Stomach smooth muscle (tissue), 2 donors: ENCODE results near the gene MAPK1.
"Not testable (repeated sequence)": the region's sequence is repeated elsewhere in the genome, so short reads cannot be mapped to it uniquely, and the experiment has no call there.

ENCODE experiments used
- H3K27ac ChIP-seq: one replicate; pipeline ENCODE4 v1.7.0; 2013; ENCODE audit warnings: mild to moderate bottlenecking, low read length, inconsistent platforms
- H3K27me3 ChIP-seq, 2 donors: one replicate each; pipeline ENCODE4 v1.7.0; 2013; ENCODE audit warnings: low read length in 2 of 2; ENCODE audit not compliant: insufficient read depth in 2 of 2, control insufficient read depth in 1 of 2
- H3K36me3 ChIP-seq, 2 donors: one replicate each; pipeline ENCODE4 v1.7.0; 2013; ENCODE audit warnings: low read length in 2 of 2; ENCODE audit not compliant: control insufficient read depth in 2 of 2, insufficient read depth in 2 of 2
- H3K4me1 ChIP-seq: one replicate; pipeline ENCODE4 v1.7.0; 2013; ENCODE audit warnings: low read length; ENCODE audit not compliant: control insufficient read depth, insufficient read depth
- H3K4me3 ChIP-seq, 2 donors: one replicate each; pipeline ENCODE4 v1.7.0; 2013; ENCODE audit warnings: low read length in 2 of 2
- H3K9ac ChIP-seq, 2 donors: one replicate each; pipeline ENCODE4 v1.7.0; 2013; ENCODE audit warnings: low read length in 2 of 2, mild to moderate bottlenecking in 1 of 2
- H3K9me3 ChIP-seq, 2 donors: one replicate each; pipeline ENCODE4 v1.7.0; 2013; ENCODE audit warnings: low read length in 2 of 2; ENCODE audit not compliant: control insufficient read depth in 2 of 2
- donor health status: healthy.
- donor health status: Pancreatic carcinoma.

The MAPK1 gene

DNA sequence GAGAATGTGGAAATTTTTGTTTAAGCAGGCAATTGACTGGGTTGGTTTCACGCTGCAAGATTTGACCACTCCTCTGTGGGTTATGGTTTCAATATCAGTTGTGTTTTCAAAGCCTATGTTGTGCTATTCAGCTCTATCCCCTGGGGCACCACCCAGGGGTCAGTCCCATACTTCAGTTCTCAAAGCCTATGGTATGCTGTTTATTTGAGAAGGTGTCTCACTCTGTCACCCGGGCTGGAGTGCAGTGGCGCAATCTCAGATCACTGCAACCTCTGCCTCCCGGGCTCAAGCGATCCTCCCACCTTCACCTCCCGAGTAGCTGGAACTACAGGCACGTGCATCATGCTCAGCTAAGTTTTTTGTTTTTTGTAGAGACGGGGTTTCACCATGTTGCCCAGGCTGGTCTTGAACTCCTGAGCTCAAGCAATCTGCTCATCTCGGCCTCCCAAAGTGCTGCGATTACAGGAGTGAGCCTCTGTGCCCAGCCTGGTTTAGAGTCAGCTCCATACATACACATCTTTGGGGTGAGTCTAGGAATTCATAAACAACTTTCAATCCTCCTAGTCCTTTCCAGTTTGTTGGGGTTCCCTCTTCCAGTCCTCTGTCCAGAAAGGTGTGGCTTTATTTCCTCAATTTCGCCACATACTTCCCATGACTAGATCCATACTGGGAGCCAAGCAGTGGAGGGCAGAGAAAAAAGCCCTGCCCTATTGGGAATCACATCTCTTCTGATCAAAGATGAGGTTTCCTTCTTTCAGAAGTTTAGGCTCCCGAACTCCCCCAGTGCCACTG, 35.0 kb upstream of the MAPK1 start:
- Histone ChIP-seq H3K27me3 (no peaks in the 10 kb centered on the region), H3K36me3 (peaks cover 0 to 4% of the 10 kb centered on the region in 2 donors), H3K4me1 (no peaks in the 10 kb centered on the region), H3K9ac (no peak overlapping the region), H3K4me3 (no peak overlapping the region), H3K9me3 (no peaks in the 10 kb centered on the region), H3K27ac (no peak overlapping the region)

DNA sequence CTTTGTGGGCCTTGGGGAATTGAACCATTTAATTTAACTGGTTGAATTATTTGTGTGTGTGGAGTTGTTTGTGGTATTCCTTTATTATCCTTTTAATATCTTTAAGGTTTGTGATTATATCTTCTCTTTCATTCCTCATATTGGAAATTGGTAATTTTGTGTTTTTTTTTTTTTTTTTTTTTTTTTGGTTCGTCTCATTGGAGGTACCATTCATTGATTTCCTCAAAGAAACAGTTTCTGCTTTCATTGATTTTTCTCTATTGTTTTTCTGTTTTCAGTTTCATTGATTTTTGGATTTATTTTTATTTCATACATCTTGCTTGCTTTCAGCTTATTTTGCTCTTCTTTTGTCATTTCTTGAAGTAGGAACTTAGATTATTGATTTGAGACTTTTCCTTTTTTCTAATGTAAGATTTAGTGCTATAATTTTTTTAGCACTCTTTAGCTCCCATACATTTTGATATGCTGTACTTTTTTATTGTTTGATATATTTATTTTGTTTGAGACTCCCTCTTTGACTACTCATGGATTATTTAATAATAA, 31.0 kb upstream of the MAPK1 start:
- H3K9me3 ChIP-seq, result peaks cover 0 to 6% of the 10 kb centered on the region in 2 donors
- no peaks in the 10 kb centered on the region for H3K36me3 ChIP-seq
- no peaks in the 10 kb centered on the region for H3K27me3 ChIP-seq
- H3K27ac ChIP-seq, result no peak overlapping the region
- no peak overlapping the region for H3K9ac ChIP-seq
- no peaks in the 10 kb centered on the region for H3K4me1 ChIP-seq
- no peak overlapping the region for H3K4me3 ChIP-seq

DNA sequence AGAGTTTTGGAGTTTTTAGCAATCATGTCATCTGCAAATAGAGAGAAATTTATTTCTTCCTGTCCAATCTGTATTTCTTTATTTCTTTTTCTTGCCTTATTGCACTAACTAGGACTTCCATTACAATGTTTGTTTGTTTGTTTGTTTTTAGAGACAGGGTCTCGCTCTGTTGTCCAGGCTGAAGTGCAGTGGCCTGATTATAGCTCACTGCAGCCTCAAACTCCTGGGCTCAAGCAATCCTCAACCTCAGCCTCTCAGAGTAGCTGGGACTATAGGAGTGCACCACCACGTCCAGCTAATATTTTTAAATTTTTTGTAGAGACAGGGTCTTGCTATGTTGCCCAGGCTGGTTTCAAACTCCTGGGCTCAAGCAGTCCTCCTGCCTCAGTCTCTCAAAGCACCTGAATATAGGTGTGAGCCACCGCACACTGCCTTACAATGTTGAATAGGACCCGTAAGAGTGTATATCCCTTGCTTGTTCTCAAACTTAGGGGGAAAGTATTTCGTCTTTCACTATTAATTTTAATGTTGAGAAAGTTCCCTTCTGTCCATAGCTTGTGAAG, 29.6 kb upstream of the MAPK1 start:
- Histone ChIP-seq H3K27ac (no peak overlapping the region), H3K27me3 (no peaks in the 10 kb centered on the region), H3K4me1 (no peaks in the 10 kb centered on the region), H3K9me3 (peaks cover 0 to 6% of the 10 kb centered on the region in 2 donors), H3K36me3 (no peaks in the 10 kb centered on the region), H3K9ac (no peak overlapping the region), H3K4me3 (no peak overlapping the region)

DNA sequence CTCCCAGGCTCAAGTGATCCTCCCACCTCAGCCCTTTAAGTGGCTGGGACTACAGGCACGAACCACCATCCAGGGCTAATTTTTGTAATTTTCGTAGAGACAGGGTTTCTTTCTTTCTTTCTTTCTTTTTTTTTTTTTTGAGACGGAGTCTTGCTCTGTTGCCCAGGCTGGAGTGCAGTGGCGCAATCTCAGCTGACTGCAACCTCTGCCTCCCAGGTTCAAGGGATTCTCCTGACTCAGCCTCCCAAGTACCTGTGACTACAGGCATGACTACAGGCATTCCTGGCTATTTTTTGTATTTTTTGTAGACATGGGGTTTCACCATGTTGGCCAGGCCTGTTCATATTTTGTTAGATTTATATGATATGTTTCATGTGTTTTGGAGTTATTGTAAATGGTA, 28.8 kb upstream of the MAPK1 start:
- not testable (repeated sequence) for H3K9ac ChIP-seq, H3K4me1 ChIP-seq, H3K27ac ChIP-seq, H3K9me3 ChIP-seq, H3K4me3 ChIP-seq, H3K27me3 ChIP-seq, H3K36me3 ChIP-seq

DNA sequence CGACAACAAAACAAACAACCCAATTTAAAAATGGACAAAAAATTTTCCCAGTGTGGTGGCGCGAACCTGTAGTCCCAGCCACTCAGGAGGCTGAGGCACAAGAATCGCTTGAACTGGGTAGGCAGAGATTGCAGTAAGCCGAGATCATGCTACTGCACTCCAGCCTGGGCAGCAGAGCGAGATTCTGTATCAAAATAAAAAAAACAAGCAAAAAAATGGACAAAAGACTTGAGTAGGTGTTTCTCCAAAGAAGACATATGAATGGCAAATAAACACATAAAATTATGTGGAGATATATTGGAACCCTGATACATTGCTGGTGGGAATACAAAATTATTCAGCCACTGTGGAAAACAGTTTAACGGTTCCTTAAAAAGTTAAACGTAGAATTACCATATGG, 27.4 kb upstream of the MAPK1 start:
- Histone ChIP-seq H3K4me3 (no peak overlapping the region), H3K36me3 (no peaks in the 10 kb centered on the region), H3K27ac (no peak overlapping the region), H3K27me3 (no peaks in the 10 kb centered on the region), H3K9ac (no peak overlapping the region), H3K9me3 (peaks cover 0 to 6% of the 10 kb centered on the region in 2 donors), H3K4me1 (no peaks in the 10 kb centered on the region)

- no peaks in the 10 kb centered on the region for H3K4me1 ChIP-seq
- H3K27ac ChIP-seq, result no peak overlapping the region
- H3K36me3 ChIP-seq, result no peaks in the 10 kb centered on the region
- H3K9ac ChIP-seq, result no peak overlapping the region
- no peaks in the 10 kb centered on the region for H3K27me3 ChIP-seq
- no peak overlapping the region for H3K4me3 ChIP-seq
- H3K9me3 ChIP-seq, result no peaks in the 10 kb centered on the region
Observed at GRCh38 chr22:21889251-21889990, 22.0 kb upstream of the MAPK1 start.

DNA sequence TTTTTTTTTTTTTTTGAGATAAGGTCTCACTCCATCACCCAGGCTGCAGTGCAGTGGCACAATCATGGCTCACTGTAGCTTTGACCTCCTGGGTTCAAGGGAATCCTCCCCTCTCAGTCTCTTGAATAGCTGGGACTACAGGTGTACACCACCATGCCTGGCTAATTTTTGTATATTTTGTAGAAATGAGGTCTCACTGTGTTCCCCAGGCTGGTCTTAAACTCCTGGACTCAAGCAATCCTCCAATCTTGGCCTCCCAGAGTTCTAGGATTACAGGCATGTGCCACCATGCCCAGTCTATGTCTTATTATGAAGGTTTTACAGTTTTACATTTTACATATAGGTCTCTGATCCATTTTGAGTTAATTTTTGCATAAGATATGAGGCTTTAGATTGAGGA, 20.4 kb upstream of the MAPK1 start:
- Histone ChIP-seq H3K27me3 (no peaks in the 10 kb centered on the region), H3K4me3 (no peak overlapping the region), H3K9me3 (no peaks in the 10 kb centered on the region), H3K9ac (no peak overlapping the region), H3K27ac (no peak overlapping the region), H3K36me3 (no peaks in the 10 kb centered on the region), H3K4me1 (no peaks in the 10 kb centered on the region)

- not testable (repeated sequence) for H3K4me3 ChIP-seq, H3K9me3 ChIP-seq, H3K27ac ChIP-seq, H3K36me3 ChIP-seq, H3K9ac ChIP-seq, H3K4me1 ChIP-seq, H3K27me3 ChIP-seq
Observed at GRCh38 chr22:21883930-21884329, 16.5 kb upstream of the MAPK1 start.

DNA sequence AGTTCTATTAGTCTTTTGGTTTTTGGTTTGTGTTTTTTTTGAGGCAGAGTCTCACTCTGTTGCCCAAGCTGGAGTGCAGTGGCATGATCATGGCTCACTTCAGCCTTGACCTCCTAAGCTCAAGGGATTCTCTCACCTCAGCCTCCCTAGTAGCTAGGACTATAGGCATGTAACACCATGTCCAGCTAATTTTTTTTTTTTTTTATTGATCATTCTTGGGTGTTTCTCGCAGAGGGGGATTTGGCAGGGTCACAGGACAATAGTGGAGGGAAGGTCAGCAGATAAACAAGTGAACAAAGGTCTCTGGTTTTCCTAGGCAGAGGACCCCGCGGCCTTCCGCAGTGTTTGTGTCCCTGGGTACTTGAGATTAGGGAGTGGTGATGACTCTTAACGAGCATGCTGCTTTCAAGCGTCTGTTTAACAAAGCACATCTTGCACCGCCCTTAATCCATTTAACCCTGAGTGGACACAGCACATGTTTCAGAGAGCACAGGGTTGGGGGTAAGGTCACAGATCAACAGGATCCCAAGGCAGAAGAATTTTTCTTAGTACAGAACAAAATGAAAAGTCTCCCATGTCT, 15.4 kb upstream of the MAPK1 start:
- not testable (repeated sequence) for H3K27ac ChIP-seq

DNA sequence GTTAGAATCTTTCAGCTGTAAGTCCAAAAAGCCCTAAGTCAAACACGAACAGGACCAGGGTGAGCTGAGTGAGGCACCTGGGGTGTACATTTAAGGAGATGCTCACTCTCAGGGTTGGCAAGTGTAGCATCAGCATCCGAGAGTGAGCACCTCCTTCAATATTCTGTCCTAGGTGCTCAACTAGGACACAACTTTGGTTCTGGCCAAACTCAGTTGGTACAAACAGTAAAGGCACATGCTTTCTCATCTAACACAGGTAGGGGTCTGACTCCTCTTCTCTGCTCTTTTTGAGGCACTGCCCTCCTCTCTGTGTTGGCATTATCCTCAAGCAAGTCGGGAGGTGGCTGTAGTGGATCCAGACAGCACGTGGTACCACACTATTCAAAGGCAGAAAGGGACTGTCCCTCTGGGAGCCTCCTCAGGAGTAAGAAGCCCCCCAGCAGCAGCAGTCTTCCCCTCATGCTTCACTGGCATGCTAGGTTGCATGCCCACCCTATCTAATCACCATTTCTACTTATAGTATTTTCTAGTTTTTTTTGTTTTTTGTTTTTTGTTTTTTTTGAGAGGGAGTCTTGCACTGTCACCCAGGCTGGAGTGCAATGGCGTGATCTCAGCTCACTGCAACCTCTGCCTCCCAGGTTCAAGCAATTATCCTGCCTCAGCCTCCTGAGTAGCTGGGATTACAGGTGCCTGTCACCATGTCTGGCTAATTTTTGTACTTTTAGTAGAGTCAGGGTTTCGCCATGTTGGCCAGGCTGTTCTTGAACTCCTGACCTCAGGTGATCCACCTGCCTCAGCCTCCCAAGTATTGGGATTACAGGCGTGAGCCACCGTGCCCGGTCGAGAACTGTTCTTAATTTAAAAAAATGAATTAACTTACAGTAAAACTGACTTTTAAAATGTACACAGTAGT, 14.7 kb upstream of the MAPK1 start:
- Histone ChIP-seq H3K27me3 (no peaks in the 10 kb centered on the region), H3K9me3 (no peaks in the 10 kb centered on the region), H3K27ac (no peak overlapping the region), H3K36me3 (no peaks in the 10 kb centered on the region), H3K9ac (no peak overlapping the region), H3K4me1 (no peaks in the 10 kb centered on the region), H3K4me3 (no peak overlapping the region)

More for the DNA sequence above, 15.4 kb upstream of the MAPK1 start:
- H3K36me3 ChIP-seq, H3K27me3 ChIP-seq, H3K4me1 ChIP-seq, H3K9ac ChIP-seq, H3K4me3 ChIP-seq, H3K9me3 ChIP-seq: not testable (repeated sequence)
